GM19238 (cell line): ENCODE measurements around the gene ATP1A1.

Experiments used
- DNase-seq: peaks from one replicate; pipeline ENCODE4 v3.0.0; 2011; ENCODE audit warnings: low spot score; ENCODE audit not compliant: insufficient read length

ATP1A1 gene

GRCh38 chr1:116343019-116343418 lies 30.0 kb upstream of the ATP1A1 start:
- DNase-seq = no peak

GRCh38 chr1:116345011-116345410 lies 28.0 kb upstream of the ATP1A1 start:
- no peak for DNase-seq

GRCh38 chr1:116345843-116346242 lies 27.2 kb upstream of the ATP1A1 start:
- no peak for DNase-seq

- DNase-seq = no peak
These were observed 25.9 kb upstream of the ATP1A1 start for GRCh38 chr1:116346943-116347673.

GRCh38 chr1:116347696-116348095 lies 25.3 kb upstream of the ATP1A1 start:
- no peak for DNase-seq

- no peak for DNase-seq
These were observed 22.9 kb upstream of the ATP1A1 start for GRCh38 chr1:116350097-116350645.

GRCh38 chr1:116351914-116352313 lies 21.1 kb upstream of the ATP1A1 start:
- no peak for DNase-seq

- no peak for DNase-seq
These were observed 20.7 kb upstream of the ATP1A1 start for GRCh38 chr1:116352349-116352813.

GRCh38 chr1:116353155-116353554 lies 19.9 kb upstream of the ATP1A1 start:
- DNase-seq = no peak

- DNase-seq = no peak
These were observed 17.0 kb upstream of the ATP1A1 start for GRCh38 chr1:116356067-116356466.

- DNase-seq = no peak
These were observed 16.4 kb upstream of the ATP1A1 start for GRCh38 chr1:116356673-116357072.

- DNase-seq = no peak
These were observed 15.6 kb upstream of the ATP1A1 start for GRCh38 chr1:116357487-116357886.

- DNase-seq = no peak
These were observed 13.8 kb upstream of the ATP1A1 start for GRCh38 chr1:116359060-116359830.

- no peak for DNase-seq
These were observed 13.2 kb upstream of the ATP1A1 start for GRCh38 chr1:116359871-116360270.

- DNase-seq = no peak
These were observed 12.4 kb upstream of the ATP1A1 start for GRCh38 chr1:116360429-116361173.

- no peak for DNase-seq
These were observed 11.4 kb upstream of the ATP1A1 start for GRCh38 chr1:116361648-116362047.

GRCh38 chr1:116362050-116362449 lies 11.0 kb upstream of the ATP1A1 start:
- DNase-seq = no peak

GRCh38 chr1:116365353-116365780 lies 7.7 kb upstream of the ATP1A1 start:
- no peak for DNase-seq

- no peak for DNase-seq
These were observed 7.2 kb upstream of the ATP1A1 start for GRCh38 chr1:116365857-116366256.

- no peak for DNase-seq
These were observed 5.6 kb upstream of the ATP1A1 start for GRCh38 chr1:116367256-116367945.

- no peak for DNase-seq
These were observed 4.8 kb upstream of the ATP1A1 start for GRCh38 chr1:116368241-116368640.
